Upper lobe of left lung (tissue), 4 donors: ENCODE results near the gene MTAP.

ENCODE experiments used
- POLR2A ChIP-seq, 4 donors: fragments of 450-650 bp; IDR thresholded peaks; one replicate each; pipeline ENCODE4 v1.5.1; 2016 to 2017; ENCODE audit warnings: antibody characterized with exemption in 4 of 4, mild to moderate bottlenecking in 2 of 4
- POLR2AphosphoS5 ChIP-seq, 2 donors: sonication (generic); formaldehyde crosslinking; IDR thresholded peaks; one replicate each; pipeline ENCODE4 v1.5.1; 2017; ENCODE audit warnings: antibody characterized with exemption in 2 of 2
- TF ChIP-seq, protein P1 (sequence below), 6 experiments: fragments of 450-650 bp in 4 of 6; fragments of 200-600 bp in 2 of 6; sonication (generic) in 2 of 6; IDR thresholded peaks; one replicate each; pipeline ENCODE4 v1.5.1; 2016 to 2019; ENCODE audit warnings: antibody characterized with exemption in 6 of 6

- no peak for TF ChIP-seq POLR2AphosphoS5 (IDR thresholded peaks at IDR 0.05)
- TF ChIP-seq, protein P1, sequence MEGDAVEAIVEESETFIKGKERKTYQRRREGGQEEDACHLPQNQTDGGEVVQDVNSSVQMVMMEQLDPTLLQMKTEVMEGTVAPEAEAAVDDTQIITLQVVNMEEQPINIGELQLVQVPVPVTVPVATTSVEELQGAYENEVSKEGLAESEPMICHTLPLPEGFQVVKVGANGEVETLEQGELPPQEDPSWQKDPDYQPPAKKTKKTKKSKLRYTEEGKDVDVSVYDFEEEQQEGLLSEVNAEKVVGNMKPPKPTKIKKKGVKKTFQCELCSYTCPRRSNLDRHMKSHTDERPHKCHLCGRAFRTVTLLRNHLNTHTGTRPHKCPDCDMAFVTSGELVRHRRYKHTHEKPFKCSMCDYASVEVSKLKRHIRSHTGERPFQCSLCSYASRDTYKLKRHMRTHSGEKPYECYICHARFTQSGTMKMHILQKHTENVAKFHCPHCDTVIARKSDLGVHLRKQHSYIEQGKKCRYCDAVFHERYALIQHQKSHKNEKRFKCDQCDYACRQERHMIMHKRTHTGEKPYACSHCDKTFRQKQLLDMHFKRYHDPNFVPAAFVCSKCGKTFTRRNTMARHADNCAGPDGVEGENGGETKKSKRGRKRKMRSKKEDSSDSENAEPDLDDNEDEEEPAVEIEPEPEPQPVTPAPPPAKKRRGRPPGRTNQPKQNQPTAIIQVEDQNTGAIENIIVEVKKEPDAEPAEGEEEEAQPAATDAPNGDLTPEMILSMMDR (IDR thresholded peaks at IDR 0.05), result no peak
- TF ChIP-seq POLR2A (IDR thresholded peaks at IDR 0.05), result no peak
Observed at GRCh38 chr9:21810388-21810787, 8.0 kb downstream of the MTAP start.
